Jurkat, Clone E6-1 (cell line): ENCODE results near the gene PHF10.
"Not testable (repeated sequence)": the region's sequence is repeated elsewhere in the genome, so short reads cannot be mapped to it uniquely, and the experiment has no call there.

Experiments
- DNase-seq: peaks from one replicate; pipeline ENCODE4 v3.0.0-alpha.2; 2011; ENCODE audit warnings: low read depth, low spot score
- H3K4me3 ChIP-seq: 2 replicates; pipeline ENCODE4 v1.5.1; 2011; ENCODE audit warnings: mild to moderate bottlenecking, low read length, control low read depth, moderate library complexity

The PHF10 gene

GRCh38 chr6:169725125-169726048 lies 1.1 kb upstream of the PHF10 start:
- no peak for DNase-seq
- peak overlapping the region; percentile 60 for H3K4me3 ChIP-seq

- no peak for DNase-seq
- H3K4me3 ChIP-seq = peak overlapping the region; percentile 36
Measured at GRCh38 chr6:169723991-169724493, 258 bp downstream of the PHF10 start.

- peak overlapping the region; percentile 55 for H3K4me3 ChIP-seq
- peak; percentile 55 for DNase-seq
Measured at GRCh38 chr6:169723200-169723909, 945 bp downstream of the PHF10 start.

GRCh38 chr6:169722362-169723199 lies 1.7 kb downstream of the PHF10 start:
- DNase-seq = no peak
- peak overlapping the region; percentile 55 for H3K4me3 ChIP-seq

- no peak for DNase-seq
- H3K4me3 ChIP-seq = no peak overlapping the region
Measured at GRCh38 chr6:169720207-169720855, 4.0 kb downstream of the PHF10 start.

GRCh38 chr6:169719117-169719516 lies 5.2 kb downstream of the PHF10 start:
- H3K4me3 ChIP-seq = no peak overlapping the region
- DNase-seq = no peak

- DNase-seq = no peak
Measured at GRCh38 chr6:169714595-169714994, 9.7 kb downstream of the PHF10 start.

GRCh38 chr6:169714178-169714577 lies 10.1 kb downstream of the PHF10 start:
- no peak for DNase-seq
- H3K4me3 ChIP-seq = no peak overlapping the region

More at GRCh38 chr6:169714595-169714994, 9.7 kb downstream of the PHF10 start:
- no peak overlapping the region for H3K4me3 ChIP-seq

- DNase-seq = no peak
- no peak overlapping the region for H3K4me3 ChIP-seq
Measured at GRCh38 chr6:169710009-169710408, 14.3 kb downstream of the PHF10 start.

- DNase-seq = no peak
- no peak overlapping the region for H3K4me3 ChIP-seq
Measured at GRCh38 chr6:169709293-169709692, 15.0 kb downstream of the PHF10 start.

GRCh38 chr6:169707772-169708171 lies 16.5 kb downstream of the PHF10 start:
- DNase-seq = no peak
- H3K4me3 ChIP-seq = no peak overlapping the region

- DNase-seq = no peak
- peak overlapping the region; percentile 84 for H3K4me3 ChIP-seq
Measured at GRCh38 chr6:169702840-169703246, 21.5 kb downstream of the PHF10 start.

GRCh38 chr6:169701954-169702839 lies 22.1 kb downstream of the PHF10 start, which contains the start of the genes C6orf120 and WDR27:
Gene C6orf120 (plus strand): TSS chr6:169702126. CDS start chr6:169702460, 334 bp downstream.
Gene WDR27 (minus strand): TSS chr6:169702029. CDS start chr6:169689005, 13,024 bp downstream.
- peak within 1 kb of the TSS; percentile 84 for H3K4me3 ChIP-seq
- DNase-seq = peak; percentile 85

GRCh38 chr6:169701311-169701953 lies 22.9 kb downstream of the PHF10 start:
- peak overlapping the region; percentile 84 for H3K4me3 ChIP-seq
- DNase-seq = no peak

- H3K4me3 ChIP-seq = no peak overlapping the region
- no peak for DNase-seq
Measured at GRCh38 chr6:169700296-169700695, 24.0 kb downstream of the PHF10 start.

GRCh38 chr6:169697115-169697514 lies 27.2 kb downstream of the PHF10 start:
- not testable (repeated sequence) for DNase-seq, H3K4me3 ChIP-seq

GRCh38 chr6:169695131-169695530 lies 29.2 kb downstream of the PHF10 start:
- no peak for DNase-seq
- no peak overlapping the region for H3K4me3 ChIP-seq
